Stimulated activated CD4-positive, alpha-beta T cell treated with anti-CD3 and anti-CD28 coated beads, Interleukin-2, amount 100 ng/mL, for 24 hours (primary cell): ENCODE data around the gene MYL5.

Experiments
- DNase-seq, 2 donors: peaks; one replicate each; pipeline ENCODE4 v3.0.0-alpha.2; 2020

Gene MYL5

DNA sequence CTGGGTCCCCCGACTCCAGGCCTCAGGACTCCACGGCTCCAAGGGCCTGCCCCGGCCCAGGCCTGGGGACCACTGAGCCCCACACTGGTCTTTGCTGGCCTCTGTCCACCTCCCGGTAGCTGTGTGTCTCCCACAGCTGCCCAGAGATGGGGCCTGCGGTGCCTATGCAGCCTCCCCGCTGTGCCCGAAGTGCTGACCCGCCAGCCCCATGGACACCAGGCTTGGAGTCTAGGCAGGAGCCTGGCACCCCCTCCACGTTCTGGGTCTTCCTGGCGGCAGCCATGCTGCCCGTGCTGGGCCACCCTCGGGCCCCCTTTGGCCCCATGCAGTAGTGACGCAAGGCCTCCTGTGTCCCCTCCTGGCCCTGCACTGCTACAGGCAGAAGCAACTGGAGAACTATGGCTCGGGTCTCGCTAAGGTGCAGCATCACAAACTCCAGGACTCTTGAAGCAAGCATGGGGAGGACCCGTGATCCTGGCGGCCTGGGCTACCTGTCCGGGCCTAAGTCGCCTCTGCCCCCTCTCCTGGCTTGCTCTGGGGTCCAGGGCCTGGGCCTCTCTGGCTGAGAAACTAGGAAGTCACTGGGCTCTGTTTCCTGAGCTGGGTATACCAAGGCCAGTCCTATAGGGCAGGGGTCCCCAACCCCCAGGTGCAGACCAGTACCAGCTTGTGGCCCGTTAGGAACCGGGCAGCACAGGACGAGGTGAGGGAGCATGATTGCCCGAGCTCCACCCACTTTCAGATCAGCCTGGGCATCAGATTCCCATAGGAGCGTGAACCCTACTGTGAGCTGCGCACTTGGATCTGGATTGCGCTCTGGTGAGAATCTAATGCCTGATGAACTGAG is 917 bp downstream of the MYL5 start:
- no peak for DNase-seq

DNA sequence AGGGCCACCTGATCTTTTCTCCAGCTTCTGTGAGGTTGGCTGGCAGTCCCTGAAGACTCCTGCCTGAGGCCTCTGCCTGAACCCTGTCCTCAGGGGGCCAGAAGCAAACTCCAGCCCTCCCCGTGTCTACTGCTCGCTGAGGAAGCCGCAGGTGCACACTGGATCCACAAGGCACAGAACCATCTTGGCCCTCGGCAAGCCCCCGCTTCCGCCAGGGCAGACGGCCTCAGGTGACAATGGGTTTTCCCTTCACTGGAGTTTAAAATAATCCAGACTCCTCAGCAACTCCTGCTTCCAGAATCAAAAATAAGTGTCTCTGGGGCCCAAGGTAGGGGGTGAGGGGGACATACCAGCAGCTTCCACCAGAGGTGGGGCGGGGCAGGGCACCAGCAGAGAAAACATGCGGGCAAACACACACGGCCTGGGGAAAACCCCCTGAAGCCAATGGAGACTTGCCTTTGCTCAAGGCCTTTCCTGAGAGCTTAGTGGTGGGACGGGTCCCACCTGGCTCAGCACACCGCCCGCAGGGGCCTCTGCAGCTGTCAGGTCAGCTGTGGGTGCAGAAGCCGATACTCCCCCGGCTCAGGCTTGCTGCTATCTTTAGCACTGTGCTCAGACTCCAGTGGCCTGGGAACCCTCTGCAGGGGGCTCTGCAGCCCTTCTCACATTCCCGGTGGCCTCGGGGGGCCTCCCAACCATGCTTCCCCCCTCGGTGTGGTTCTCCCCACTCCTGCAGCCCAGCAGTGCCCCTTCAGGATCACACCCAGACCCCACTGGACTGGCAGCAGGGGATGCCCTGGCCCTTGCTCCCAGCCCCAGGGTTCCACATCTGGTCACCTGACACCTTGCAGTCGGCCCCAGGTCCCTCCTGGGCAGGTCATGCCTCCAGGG is 1.9 kb downstream of the MYL5 start:
- DNase-seq, result no peak

DNA sequence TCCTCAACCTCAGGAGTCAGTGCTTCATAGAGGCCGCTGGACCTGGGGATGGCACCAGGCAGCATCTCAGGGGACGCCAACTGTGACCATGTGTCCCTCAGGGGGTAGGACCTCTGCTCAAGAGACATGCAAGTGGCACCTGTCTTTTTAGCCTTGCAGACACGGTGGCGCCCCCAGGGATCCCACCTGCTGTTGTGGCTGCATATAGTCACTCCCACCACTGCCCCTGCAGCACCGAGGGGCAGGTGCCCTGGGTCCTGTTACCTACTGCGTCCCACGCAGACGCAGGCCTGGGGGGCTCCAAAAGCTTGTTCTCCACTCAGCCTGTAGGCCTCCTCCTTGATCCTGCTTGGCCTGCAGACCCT is 2.5 kb downstream of the MYL5 start:
- DNase-seq, result no peak

DNA sequence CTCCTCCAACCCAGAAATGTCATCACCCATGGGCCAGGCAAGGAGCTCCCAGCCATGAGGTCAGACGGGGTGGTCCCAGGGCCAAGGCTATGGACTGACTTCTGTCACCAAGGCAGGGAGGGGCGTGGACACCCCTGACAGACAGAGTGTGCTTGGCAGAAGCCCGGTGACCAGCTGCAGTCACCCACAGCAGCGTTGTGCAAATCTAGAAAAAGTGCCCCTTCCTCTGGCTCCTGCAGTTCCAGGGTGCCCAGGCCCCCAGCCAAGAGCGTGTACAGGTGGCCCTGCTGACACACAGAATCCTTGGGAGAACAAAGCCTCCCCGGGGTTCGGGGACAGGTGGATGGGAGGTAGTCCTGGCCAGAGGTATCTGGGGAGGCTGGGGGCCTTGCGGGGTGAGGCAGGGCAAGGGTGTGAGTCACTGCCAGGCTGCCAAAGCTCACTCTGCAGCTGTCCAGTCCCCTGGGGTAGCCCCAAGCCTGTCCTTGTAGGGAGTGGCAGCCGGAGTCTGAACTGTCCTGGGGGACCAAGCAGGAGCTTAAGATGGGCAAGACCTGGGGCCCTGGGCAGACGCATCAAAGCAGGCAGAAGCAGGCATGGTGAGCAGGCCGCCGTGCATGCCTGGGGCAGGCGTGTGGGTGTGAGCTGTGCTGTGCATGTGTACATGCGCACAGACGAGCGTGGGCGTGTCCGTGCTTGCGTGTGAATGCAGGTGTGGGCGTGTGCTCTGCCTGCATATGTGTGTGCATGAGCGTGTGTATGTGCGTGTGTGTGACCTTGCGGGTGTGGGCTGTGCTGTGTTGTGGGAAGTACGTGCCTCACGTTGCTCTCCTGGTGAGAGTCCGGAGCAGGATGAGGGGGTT is 3.3 kb downstream of the MYL5 start:
- peak in 1 of 2 donors; percentile 53 for DNase-seq

DNA sequence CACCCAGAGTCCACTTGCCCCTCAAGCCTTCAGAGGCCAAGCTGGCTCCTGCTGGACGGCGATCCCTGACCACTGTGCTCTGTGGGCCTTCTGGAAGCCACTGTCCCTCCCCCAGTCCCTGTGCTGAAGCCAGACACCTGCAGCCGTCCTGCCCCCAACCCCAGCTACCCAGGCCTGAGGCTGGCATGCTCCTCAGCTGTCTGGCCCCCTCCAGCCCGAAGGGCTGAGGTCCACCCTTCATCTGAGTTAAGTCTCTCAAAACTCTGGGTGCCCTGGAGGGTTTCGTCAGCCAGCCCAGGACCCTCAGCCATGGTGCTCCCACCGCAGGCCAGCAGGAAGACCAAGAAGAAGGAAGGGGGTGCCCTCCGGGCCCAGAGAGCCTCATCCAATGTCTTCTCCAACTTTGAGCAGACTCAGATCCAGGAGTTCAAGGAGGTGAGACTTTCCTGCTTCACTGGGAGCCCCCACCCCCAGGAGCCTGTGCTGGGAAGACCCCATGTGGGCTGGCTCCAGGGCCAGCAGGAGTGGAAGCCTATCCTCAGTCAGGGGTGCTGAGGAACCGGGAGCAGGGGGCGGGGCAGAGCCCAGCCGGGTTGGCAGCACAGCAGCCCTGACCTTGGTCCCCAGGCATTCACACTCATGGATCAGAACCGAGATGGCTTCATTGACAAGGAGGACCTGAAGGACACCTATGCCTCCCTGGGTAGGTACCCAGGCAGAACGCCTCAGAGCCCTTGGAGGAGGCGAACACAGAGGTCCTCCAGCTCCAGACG is 4.2 kb downstream of the MYL5 start:
- DNase-seq, result no peak

DNA sequence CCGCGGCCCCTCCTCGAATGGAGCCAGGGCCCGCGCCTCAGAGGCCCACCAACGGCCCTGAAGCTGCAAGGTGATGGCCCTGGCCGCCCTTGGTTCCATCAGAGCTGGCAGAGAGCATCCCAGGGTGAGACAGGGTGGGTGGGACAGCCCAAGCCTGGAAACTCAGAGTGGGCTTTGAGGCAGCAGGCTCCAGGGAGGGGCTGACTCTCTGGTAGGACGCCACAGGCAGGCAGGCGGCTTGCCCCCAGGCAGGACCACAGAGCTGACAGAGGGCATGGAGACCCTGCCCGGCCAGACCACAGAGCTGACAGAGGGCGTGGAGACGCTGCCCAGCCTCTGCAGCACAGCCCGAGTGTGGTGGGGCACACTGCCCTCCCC is 4.8 kb downstream of the MYL5 start:
- DNase-seq, result no peak

DNA sequence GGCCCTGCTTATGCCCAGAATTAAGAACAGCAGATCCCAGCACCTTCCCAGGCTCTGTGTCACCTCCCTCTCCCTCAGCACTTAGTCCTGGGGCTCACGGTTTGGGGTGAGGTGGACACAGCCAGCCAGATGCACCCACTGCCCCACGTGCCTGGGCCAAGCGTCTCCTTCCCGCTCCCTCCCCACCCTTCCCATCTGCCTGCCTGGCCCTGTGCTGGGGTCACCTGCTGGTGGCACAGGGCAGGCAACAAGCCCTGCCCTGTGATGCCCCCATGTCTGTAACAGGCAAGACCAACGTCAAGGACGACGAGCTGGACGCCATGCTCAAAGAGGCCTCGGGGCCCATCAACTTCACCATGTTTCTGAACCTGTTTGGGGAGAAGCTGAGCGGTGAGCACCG is 5.3 kb downstream of the MYL5 start:
- DNase-seq, result no peak

DNA sequence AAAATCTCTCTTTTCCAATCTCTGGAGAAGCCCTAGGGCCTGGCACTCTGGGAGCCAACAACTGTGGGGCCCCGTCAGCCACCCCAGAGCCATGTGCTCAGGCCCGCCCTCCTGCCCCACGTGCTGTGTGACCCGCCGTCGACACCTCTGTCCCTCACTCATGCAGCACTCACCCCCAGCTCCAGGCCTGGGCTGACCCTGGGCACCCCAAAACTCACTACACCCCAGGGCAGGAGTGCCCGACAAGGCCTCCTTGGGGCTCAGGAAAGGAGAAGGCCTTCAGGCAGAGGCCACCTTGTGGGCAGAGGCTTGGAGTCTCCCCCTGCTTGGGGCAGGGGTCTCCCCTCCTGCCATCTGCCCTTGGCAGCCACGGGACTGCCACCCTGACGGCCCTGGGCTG is 5.7 kb downstream of the MYL5 start:
- no peak for DNase-seq

DNA sequence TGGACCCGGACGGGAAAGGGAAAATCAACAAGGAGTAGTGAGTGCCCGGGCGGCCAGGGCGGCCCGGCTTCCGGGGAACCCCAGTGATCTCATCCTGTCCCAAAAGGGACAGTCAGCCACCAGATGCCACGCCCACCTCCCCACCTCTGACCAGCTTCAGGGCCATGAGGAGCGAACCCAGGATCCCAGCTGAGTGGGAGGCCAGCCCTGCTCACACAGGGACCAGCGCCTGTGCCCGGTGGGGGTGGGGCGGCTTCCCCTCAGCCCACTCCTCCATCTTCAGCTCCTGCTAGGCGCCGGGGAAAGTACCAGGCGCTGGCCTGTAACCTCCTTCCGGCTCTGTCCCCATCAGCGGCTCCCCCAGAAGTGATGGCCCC is 6.2 kb downstream of the MYL5 start:
- no peak for DNase-seq

DNA sequence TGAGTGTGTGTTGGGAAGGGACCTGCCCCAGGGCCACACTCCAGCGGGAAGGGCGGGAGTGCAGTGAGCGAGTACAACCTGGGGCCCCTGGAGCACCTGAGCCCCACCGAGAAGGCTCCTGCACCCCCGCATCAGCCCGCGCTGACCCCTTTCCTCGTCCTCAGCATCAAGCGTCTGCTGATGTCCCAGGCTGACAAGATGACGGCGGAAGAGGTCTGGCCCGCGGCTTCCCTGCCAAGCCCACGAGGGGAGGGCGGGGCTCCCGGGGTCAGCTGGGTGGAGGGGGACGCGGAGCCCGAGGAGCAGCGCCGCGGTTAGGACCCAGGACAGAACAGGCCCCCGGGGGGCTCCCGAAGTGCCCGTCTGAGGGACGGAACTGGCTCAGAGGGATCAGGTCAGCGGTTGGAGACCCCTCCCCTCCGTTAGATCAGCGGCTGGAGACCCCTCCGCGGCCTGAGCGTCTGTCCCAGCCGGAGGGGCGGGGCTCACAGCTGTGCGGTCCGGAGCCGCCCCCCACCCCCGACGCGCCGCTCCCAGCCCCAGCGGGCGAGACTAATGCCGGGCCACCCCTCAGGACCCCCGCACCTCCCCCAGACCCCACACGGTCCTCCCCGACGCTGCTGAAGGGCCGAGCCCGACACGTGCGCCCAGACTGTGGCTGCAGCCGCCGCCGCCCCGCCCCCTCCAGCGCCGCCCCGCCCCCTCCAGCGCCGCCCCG is 6.7 kb downstream of the MYL5 start:
- DNase-seq, result peak; percentile 54 to 56

DNA sequence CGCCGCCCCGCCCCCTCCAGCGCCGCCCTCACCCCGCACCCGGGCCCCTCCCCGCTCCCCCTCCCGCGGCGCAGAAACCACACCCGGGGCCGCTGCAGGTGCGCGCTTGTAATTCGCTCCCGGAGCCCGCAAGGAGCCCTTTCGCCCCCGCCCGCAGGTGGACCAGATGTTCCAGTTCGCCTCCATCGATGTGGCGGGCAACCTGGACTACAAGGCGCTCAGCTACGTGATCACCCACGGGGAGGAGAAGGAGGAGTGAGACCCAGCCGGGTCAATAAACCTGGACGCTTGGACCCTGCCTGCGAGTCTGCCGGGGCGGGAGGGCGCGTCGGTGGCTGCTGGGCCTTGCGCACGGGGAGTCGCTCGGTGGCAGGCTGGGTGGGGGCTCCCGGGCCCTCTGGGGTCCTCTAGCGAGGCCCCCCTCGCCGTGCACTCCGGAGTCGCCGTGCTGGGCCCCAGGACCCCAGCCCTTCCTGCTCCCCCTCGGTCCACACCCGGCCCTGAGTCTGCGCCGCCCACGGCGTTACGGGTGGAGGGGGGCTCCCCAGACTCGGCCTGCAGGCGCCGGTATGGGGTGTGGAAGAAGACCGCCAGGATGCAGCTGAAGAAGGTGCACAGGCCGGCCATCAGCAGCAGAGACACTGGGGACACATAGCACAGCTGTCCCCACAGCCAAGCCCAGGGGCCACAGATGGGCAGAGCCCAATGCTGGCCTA is 7.6 kb downstream of the MYL5 start:
- no peak for DNase-seq

DNA sequence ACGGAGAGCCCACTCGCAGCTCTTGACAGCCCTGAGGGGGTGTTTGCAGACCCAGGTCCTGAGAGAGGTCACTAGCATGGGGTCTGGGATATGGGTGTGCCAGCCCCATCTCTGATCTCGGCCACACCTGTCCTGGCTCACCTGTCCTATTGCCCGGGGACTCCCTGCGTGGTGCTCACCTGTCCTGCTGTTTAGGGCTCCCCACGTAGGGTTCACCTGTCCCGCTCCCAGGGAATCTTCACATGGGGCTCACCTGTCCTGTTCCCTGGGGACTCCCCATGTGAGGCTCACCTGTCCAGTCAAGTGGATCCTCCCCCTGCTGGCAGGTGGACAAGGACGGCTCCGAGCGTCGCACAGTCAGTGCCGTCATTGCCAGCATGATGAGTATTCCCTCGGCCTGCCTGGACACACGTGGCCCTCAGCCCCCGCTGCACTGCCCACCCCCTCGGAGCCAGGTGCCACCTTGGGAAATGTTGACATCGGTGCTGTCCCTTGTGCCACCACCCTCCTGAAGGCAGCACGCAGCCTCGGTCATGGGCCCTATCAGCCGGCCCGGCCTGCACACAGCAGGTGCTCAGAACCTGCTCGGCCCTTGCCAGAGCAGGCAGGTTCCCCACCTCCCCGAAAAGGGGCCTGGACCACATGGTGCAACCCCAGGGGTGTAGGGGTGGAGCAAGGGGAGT is 8.3 kb downstream of the MYL5 start:
- DNase-seq, result no peak

DNA sequence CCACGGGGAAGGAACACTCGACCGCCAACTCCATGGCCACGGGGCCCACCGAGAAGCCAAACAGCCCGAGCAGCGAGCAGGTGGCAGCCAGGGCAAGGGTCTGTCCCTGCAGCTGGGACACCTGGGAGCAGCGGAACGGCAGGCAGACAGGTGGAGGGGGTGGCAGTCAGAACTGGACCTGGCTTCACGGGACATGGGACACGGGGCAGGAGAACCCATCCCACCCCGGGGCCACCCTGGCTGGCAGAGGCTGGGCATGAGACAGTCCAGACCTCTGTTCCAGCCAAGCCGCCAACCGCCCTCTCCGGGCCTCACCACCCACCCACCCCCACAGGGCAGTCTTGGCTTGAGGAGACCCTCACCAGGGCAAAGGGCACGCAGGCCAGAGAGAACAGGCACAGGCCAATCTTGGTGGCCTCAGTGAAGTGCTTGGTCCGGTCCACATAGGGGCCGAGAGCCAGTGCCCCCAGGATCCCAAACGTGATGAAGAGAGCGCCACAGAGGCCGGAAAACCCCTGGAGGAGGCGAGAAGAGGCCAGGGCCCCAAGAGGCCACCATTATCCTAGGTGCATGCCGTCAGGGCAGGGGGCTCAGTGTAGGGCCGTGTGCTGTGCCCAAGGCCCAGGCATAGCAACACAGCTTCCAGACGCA is 9.0 kb downstream of the MYL5 start:
- no peak for DNase-seq

DNA sequence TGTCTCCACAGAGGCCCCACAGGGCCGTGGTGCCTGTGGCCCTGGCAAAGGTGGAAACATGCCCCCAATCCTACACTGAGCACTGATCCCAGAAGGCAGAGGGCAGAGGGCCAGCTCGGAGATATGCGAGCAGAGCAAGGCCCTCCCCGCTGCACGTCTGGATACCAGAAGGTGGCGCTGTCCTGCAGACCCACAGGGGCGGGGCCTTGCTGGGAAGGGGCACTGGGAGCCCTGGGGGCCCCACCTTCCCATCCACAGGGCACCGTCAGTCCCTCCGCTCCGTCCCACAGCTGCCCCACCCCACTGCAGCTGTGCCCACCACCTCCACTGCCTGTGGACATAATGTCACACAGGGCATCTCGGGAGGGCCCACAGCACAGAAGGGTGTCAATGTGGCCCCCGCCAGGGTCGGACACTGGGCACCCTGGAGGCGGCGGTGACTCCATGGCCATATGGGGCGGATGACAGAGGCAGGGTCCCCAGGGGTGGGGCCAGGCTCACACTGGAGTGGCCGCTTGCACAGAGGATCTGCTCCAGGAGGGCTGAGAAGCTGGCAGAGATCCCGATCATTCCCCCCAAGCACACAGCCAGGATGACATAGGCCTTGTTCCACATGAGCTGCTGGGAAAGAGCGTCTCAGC is 9.8 kb downstream of the MYL5 start:
- DNase-seq, result peak in 1 of 2 donors; percentile 43

DNA sequence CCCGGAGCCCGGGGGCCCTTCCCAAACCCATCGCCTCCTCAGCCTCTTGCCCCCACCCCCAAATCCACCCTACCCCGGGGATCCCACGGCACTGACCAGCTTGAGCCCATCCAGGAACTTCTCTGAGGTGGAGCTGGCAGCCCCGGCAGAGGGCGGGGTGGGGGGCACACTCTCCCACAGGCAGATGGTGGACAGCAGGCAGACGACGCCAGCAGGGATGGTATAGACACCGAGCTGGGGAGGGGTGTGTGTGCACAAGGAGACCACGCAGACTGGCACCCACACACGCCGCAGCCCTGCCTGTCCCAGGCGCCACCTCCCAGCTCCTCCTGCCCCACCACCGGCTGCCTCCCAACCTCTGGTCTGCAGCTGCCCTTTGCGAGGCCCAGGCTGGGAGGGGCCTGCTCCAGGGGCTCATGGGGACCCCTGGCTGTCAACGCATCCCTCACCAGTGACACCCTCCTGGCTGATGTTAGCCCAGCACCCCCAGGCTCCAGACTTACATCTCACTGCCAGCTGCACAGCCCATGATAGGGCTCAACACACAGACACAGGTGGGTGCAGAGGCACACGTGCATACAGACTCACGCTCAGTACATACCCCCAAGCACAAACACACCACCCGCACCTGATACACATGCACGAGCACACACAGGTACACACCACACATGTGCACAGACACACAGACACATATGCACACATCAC is 10.4 kb downstream of the MYL5 start:
- no peak for DNase-seq

DNA sequence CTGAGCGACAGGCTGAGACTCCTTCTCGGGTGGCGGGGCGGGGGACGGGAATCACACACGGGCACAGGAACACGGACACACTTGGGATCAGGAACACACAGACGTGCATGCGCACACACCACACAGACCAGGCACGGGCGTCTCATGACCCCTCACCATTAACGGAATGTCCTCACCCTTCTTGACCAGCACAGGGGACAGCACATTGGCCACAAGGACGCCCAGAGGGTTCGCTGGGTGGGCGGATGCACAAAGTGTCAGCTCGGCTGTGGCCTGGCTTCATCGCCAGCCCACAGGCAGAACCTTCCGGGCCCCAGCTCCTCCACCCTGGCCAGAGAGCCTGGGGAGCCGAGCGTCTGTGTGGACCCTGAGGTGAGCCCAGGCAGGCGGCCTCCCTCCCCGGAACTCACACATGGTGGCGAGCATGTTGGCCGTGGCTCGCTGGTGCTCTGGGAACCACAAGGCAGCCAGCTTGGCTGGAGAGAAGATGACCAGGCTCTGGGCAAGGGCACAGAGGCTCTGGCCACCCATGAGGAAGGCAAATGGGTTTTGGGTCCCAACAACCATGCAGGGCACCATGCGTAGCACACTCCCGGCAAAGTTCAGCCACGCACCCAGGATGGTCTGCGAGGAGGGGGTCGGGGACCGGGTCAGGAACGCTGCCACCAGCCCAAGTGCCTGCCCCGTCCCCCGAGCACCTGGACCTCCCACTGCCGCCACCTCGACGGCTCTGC is 11.5 kb downstream of the MYL5 start:
- DNase-seq, result no peak

DNA sequence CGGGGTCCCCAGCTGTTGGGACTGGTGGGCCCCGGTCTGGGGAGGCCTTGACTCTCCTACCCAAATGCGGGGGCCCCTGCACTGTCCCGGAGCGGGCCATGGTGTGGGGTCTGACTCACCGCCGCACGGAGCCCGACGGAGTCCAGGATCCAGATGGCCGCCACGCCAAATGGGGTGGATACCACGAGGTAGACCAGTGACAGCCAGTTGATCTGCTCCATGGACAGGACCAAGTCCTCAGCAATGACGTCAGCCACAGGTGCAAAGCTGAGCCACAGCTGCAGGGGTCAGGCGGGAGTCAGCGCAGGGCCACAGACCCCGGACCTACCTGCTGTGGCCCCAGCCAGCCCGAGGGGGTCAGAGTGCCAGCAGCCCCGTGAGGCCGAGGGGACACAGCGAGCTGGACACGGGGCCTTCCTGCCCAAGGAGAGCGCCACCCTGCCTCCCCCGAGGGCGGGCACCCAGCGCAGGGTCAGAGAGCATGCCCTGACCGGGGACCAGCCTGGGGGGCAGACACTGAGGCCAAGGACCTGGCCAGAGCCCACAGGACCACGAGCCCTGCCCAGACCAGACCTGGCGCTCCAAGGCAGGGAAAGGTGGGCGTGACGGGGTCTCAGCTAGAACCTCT is 12.2 kb downstream of the MYL5 start:
- DNase-seq, result no peak
